ENCODE results near the gene MYH8. TPM values are rescaled to one million over a fixed set of nuclear protein-coding genes. Genes with fewer than 3 reads are reported as not detected.

The MYH8 gene
- polyA plus RNA-seq (2012; rRNA removed): under 0.01 TPM in 1 of 2 replicates, not detected in the other
- polyA plus RNA-seq (2012; cell fraction: cytosol; rRNA removed): under 0.01 and 0.01 TPM in 2 replicates
- not detected in 2 replicates for polyA plus RNA-seq (2012; cell fraction: nucleus; rRNA removed)

DNA sequence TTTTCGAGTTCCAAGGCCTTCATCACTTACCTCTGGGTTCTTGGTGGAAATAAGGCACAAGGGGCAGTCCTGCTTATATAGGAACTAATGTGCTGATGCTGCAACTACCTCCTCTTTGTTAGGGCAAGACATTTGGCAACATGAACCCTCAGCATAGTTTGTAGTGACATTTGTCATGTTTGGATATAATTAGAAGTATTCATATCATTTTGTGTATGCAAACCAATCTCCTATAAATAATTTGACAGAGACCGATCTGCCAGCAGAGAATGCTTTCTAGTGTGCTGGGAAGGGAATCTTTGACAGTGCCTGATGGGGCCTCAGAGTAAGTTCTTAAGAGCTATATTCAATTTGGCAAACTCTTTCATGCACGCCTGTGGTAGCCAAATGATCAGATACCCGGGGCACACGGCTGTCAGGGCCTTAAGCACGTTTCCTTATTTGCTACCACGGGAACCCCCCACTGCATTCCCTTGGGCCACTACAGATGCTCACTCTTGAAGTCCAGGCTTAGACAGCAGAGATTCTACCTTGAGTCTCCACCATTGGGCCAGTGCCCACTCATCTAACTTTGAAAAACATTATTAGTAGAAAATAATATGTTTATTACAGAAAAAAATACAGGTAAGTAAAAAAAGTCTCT, at the start of gene MYH8:
MYH8 (minus strand) TSS at position 51 of the 643 bp plus-strand sequence. CDS start 1,723 bp downstream, outside the sequence.
- Histone ChIP-seq H3K4me1 (ENCODE audit: control insufficient read depth in 1 of 2, insufficient read depth in 2 of 2, low read depth in 1 of 2, low read length in 1 of 2) (no peaks in the 10 kb centered on the region), H4K20me1 (ENCODE audit: insufficient read depth) (no peaks in the 10 kb centered on the region), H3K4me2 (no peak within 1 kb of the TSS), H3F3A (replicated peaks; ENCODE audit: insufficient read depth) (no peaks in the 10 kb centered on the region), H3K9ac (no peak within 1 kb of the TSS), H3K36me3 (replicated peaks in 1 of 2; ENCODE audit: control insufficient read depth in 1 of 2, insufficient read depth in 2 of 2, low read length in 1 of 2) (no peaks in the 10 kb centered on the region), H3K27me3 (ENCODE audit: insufficient read depth) (no peaks in the 10 kb centered on the region), H3K27ac (ENCODE audit: low read depth in 2 of 2, low read length in 1 of 2) (no peak within 1 kb of the TSS), H2AFZ (ENCODE audit: low read depth) (no peak within 1 kb of the TSS), H3K9me2 (no peaks in the 10 kb centered on the region), H3K4me3 (ENCODE audit: low read depth in 2 of 2, low read length in 1 of 2) (no peak within 1 kb of the TSS), H3K9me3 (no peaks in the 10 kb centered on the region), H3K79me2 (ENCODE audit: insufficient read depth) (no peaks in the 10 kb centered on the region)
- ChIA-PET CTCF (no interaction called here), POLR2A (no interaction called here)
- DNase-seq: no peak
- TF ChIP-seq MXI1 (IDR thresholded peaks at IDR 0.05; ENCODE audit: low read depth, low read length) (no peak), JUND (IDR thresholded peaks at IDR 0.05) (no peak), POLR2AphosphoS5 (IDR thresholded peaks at IDR 0.05; ENCODE audit: low read depth, low read length) (no peak), EP300 (IDR thresholded peaks at IDR 0.05; ENCODE audit: borderline replicate concordance in 1 of 2, low read depth in 1 of 2, low read length in 1 of 2) (no peak), RCOR1 (IDR thresholded peaks at IDR 0.05; ENCODE audit: low read length) (no peak), FOXM1 (IDR thresholded peaks at IDR 0.05; ENCODE audit: low read depth) (no peak)
- TF ChIP-seq, protein P1, sequence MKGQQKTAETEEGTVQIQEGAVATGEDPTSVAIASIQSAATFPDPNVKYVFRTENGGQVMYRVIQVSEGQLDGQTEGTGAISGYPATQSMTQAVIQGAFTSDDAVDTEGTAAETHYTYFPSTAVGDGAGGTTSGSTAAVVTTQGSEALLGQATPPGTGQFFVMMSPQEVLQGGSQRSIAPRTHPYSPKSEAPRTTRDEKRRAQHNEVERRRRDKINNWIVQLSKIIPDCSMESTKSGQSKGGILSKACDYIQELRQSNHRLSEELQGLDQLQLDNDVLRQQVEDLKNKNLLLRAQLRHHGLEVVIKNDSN (IDR thresholded peaks at IDR 0.05; ENCODE audit: borderline replicate concordance, low read depth): no peak
- 10% methylated on average over 7 of the region's 7 CpGs for WGBS (ENCODE audit: low lambda C conversion rate)

GRCh38 chr17:10469459-10469858, 47.7 kb upstream of the MYH8 start, which contains the start of gene MYH4:
TSS of gene MYH4 (minus strand) at chr17:10469559. CDS start at chr17:10466745, 2,814 bp downstream.
- Histone ChIP-seq H3K4me1 (ENCODE audit: control insufficient read depth in 1 of 2, insufficient read depth in 2 of 2, low read depth in 1 of 2, low read length in 1 of 2) (no peaks in the 10 kb centered on the region), H3K36me3 (replicated peaks in 1 of 2; ENCODE audit: control insufficient read depth in 1 of 2, insufficient read depth in 2 of 2, low read length in 1 of 2) (no peaks in the 10 kb centered on the region), H3K27me3 (ENCODE audit: insufficient read depth) (no peaks in the 10 kb centered on the region), H3F3A (replicated peaks; ENCODE audit: insufficient read depth) (no peaks in the 10 kb centered on the region), H3K27ac (ENCODE audit: low read depth in 2 of 2, low read length in 1 of 2) (no peak within 1 kb of the TSS), H3K9me2 (no peaks in the 10 kb centered on the region), H4K20me1 (ENCODE audit: insufficient read depth) (no peaks in the 10 kb centered on the region), H3K9ac (no peak within 1 kb of the TSS), H3K4me2 (no peak within 1 kb of the TSS), H3K79me2 (ENCODE audit: insufficient read depth) (no peaks in the 10 kb centered on the region), H3K4me3 (ENCODE audit: low read depth in 2 of 2, low read length in 1 of 2) (no peak within 1 kb of the TSS), H2AFZ (ENCODE audit: low read depth) (no peak within 1 kb of the TSS), H3K9me3 (no peaks in the 10 kb centered on the region)
- DNase-seq: no peak
- ChIA-PET POLR2A (no interaction called here), CTCF (no interaction called here)
- WGBS (ENCODE audit: low lambda C conversion rate): 0% methylated on average over 1 of the region's 1 CpG
- TF ChIP-seq NFIC (IDR thresholded peaks at IDR 0.05; ENCODE audit: borderline replicate concordance) (no peak), RXRA (IDR thresholded peaks at IDR 0.05; ENCODE audit: borderline replicate concordance, low read depth) (no peak), IRF3 (IDR thresholded peaks at IDR 0.05; ENCODE audit: low read depth, low read length) (no peak), ZBTB33 (IDR thresholded peaks at IDR 0.05; ENCODE audit: borderline replicate concordance, low read depth) (no peak), RAD21 (IDR thresholded peaks at IDR 0.05; ENCODE audit: low read length) (no peak), CTCF (IDR thresholded peaks at IDR 0.05) (no peak), JUND (IDR thresholded peaks at IDR 0.05) (no peak), EZH2phosphoT487 (IDR thresholded peaks at IDR 0.05; ENCODE audit: borderline replicate concordance, low read depth) (no peak)
- TF ChIP-seq, protein P2, sequence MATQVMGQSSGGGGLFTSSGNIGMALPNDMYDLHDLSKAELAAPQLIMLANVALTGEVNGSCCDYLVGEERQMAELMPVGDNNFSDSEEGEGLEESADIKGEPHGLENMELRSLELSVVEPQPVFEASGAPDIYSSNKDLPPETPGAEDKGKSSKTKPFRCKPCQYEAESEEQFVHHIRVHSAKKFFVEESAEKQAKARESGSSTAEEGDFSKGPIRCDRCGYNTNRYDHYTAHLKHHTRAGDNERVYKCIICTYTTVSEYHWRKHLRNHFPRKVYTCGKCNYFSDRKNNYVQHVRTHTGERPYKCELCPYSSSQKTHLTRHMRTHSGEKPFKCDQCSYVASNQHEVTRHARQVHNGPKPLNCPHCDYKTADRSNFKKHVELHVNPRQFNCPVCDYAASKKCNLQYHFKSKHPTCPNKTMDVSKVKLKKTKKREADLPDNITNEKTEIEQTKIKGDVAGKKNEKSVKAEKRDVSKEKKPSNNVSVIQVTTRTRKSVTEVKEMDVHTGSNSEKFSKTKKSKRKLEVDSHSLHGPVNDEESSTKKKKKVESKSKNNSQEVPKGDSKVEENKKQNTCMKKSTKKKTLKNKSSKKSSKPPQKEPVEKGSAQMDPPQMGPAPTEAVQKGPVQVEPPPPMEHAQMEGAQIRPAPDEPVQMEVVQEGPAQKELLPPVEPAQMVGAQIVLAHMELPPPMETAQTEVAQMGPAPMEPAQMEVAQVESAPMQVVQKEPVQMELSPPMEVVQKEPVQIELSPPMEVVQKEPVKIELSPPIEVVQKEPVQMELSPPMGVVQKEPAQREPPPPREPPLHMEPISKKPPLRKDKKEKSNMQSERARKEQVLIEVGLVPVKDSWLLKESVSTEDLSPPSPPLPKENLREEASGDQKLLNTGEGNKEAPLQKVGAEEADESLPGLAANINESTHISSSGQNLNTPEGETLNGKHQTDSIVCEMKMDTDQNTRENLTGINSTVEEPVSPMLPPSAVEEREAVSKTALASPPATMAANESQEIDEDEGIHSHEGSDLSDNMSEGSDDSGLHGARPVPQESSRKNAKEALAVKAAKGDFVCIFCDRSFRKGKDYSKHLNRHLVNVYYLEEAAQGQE (IDR thresholded peaks at IDR 0.05; ENCODE audit: low read depth, low read length): no peak
- TF ChIP-seq, protein P3, sequence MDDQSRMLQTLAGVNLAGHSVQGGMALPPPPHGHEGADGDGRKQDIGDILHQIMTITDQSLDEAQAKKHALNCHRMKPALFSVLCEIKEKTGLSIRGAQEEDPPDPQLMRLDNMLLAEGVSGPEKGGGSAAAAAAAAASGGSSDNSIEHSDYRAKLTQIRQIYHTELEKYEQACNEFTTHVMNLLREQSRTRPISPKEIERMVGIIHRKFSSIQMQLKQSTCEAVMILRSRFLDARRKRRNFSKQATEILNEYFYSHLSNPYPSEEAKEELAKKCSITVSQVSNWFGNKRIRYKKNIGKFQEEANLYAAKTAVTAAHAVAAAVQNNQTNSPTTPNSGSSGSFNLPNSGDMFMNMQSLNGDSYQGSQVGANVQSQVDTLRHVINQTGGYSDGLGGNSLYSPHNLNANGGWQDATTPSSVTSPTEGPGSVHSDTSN (IDR thresholded peaks at IDR 0.05): no peak
